Activated CD4-positive, alpha-beta T cell treated with anti-CD3 and anti-CD28 coated beads, Interleukin-10, Interleukin-2, amounts not matched to agents 100 ng/mL and 50 ng/mL, durations not matched to agents 16 hours and 8 hours (primary cell): Measurements from ENCODE around the gene ADORA1.
A peak's percentile ranks its signal among the peaks of the same experiment; 100 is the strongest.

Experiments used
- DNase-seq: peaks from one replicate; pipeline ENCODE4 v3.0.0-alpha.2; 2020

The ADORA1 gene

DNA sequence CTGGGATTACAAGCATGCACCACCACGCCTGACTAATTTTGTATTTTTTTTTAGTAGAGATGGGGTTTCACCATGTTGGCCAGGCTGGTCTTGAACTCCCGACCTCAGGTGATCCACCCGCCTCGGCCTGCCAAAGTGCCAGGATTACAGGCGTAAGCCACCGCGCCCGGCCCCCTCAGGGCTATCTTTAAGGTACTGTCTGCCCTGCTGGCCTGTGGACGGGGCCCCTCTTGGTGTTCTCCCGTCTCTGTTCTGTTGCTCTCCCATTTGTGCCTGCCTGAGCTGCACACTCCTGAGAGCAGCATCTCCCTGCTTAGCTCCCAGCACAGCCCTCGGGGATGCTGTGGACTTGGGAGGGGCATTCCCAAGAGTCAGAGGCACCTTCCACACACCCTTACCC is 34.2 kb downstream of the ADORA1 start:
- no peak for DNase-seq

DNA sequence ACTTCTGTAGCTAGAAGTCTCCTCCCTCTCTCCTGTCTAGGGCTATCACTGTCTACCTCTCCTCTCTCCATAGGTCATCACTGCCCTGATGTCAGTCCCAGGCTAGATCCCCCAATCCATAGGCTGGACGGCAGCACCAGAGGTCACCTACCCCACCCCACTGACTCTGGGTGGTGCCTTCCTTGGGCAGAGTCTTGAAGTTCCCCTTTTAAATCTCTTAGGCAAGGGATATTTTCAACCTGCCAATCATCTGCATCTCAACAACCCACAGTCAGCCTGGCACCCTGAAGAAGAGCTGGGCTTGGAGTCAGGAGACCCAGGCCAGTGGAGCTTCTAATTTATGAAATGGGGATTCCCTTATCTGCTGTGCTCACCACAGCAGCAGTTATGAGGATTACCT is 34.9 kb downstream of the ADORA1 start:
- DNase-seq = no peak

DNA sequence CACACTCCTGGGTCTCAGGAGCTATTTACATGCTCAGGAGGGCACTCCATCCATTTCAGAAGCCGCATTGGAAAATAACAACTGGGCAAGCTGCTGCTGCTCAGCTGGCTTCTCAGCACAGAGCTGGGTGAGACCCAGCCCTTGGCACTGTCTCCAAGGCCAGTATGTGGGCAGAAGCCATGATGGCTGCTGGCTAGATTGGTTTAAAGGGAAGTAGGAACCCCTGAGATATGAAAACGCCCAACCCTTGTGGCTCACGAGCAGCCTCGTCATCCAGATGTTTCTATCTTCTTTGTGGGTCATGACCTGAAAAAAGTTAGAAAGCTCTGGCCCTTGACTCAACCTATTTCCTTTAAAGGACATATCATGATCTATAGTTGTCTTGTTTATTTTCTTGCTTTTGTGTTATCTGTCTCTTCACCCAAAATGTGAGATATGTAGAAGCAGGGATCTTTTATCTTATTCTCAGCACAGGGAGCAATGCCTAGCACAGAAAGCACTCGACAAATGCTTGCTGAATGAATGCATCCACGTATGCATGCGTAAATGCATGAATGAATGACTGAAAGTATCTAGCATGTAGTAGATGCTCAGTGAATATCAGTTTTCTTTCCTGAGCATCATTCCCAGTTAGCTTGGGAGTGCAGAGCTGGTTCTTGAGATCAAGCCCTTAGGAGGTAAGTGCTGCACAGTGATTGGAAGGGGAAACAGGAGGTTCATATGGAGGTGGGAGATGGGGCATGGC is 36.5 kb downstream of the ADORA1 start:
- DNase-seq = no peak

GRCh38 chr1:203165101-203165799 is 37.7 kb downstream of the ADORA1 start:
- no peak for DNase-seq

DNA sequence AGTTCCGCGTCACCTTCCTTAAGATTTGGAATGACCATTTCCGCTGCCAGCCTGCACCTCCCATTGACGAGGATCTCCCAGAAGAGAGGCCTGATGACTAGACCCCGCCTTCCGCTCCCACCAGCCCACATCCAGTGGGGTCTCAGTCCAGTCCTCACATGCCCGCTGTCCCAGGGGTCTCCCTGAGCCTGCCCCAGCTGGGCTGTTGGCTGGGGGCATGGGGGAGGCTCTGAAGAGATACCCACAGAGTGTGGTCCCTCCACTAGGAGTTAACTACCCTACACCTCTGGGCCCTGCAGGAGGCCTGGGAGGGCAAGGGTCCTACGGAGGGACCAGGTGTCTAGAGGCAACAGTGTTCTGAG is 38.3 kb downstream of the ADORA1 start:
- no peak for DNase-seq

GRCh38 chr1:203166192-203166940 is 38.8 kb downstream of the ADORA1 start:
- peak; percentile 10 for DNase-seq

GRCh38 chr1:203167026-203167912 is 39.7 kb downstream of the ADORA1 start:
- no peak for DNase-seq

DNA sequence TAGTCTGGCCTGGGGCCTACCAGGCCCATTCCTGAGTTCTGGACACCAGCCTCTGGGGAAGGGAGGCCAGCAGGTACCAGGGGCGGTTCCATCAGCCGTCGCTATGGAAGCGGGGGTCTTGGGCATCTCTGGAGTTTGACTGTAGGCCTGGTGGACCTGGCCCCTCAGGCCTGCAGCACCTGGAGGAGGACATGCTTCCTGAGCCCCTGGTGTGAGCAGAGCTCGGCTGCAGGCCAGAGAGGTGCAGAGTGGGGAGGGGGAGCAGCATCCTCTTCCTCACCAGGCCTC is 40.3 kb downstream of the ADORA1 start:
- no peak for DNase-seq

DNA sequence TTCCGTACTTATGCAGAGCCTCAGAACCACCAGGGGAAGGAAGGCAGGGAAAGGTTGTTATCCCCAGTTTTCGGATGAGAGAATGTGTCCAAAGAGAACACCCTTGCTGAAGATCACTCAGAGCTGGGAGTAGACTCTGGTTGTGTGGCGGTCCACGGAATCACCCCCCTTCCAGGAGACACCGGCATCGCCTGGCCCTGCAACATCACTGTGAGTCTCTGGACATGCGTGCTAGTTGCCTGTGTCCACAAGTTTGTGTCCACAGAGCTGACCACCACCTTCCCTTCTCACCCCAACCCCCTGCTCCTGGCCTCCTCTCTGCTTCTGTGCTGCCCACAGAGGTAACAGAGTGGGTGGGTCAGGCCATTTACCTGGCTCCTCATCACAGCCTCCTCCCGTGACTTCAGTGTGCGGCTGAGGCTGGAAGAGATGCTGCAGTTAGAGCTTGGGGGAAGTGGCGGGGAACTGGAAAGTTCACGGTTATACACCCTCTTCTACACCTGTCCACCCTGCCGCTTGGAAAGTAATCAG is 40.8 kb downstream of the ADORA1 start:
- no peak for DNase-seq

DNA sequence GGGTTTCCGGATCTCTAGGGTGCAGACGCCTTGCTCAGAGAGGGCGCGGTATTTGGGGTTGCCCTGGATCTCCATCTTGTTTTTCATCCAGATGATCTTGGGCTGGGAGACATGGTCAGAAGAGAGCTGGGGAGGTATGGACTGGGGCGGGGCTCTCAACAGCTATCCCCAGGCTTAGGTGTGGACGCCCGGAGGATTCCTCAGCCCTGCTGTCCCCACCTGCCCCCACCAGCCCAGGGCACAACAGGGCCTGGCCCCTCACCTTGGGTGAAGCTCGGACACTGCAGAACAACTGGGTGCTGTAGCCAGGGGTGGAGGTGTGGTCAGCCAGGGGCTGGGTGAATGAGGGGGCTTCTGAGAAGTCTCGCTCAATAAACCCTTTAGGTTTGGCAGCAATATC is 41.5 kb downstream of the ADORA1 start:
- DNase-seq = no peak

DNA sequence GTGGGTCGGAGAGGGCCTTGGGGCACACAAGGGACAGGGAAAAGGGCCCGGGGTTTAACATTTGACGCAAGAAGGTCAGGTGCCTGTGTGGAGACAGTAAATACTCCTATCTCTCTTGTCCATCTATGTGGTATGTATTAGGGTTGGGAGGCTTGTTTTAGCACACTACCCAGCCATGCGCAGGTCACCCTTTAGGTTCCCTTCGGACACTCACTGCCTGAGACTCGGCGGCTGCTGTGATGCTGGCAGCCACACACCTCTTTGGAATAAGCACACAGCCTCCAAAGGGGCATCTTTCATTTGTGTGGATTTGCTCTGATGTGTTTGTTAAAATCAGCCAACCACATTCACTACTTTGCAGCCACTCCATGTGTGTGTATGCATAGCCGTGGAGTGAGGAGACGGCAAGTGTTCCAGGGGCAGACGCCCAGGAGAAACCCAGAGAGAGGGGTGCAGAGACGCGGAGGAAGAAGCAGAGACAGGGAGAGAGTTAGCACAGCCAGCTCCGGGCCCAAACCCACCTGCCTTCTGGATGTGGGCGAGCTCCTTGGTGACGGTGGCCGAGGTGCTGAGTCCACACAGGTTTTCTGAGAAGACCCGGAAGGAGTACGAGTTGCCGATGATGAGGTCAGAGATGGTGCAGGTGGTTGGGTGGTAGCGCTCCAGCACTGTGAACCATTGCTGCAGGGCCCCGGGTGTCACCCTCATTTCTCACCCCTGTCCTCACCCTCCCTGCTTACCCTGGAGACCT is 42.4 kb downstream of the ADORA1 start:
- DNase-seq = no peak

- no peak for DNase-seq
These were observed 43.3 kb downstream of the ADORA1 start for GRCh38 chr1:203170625-203171330.

DNA sequence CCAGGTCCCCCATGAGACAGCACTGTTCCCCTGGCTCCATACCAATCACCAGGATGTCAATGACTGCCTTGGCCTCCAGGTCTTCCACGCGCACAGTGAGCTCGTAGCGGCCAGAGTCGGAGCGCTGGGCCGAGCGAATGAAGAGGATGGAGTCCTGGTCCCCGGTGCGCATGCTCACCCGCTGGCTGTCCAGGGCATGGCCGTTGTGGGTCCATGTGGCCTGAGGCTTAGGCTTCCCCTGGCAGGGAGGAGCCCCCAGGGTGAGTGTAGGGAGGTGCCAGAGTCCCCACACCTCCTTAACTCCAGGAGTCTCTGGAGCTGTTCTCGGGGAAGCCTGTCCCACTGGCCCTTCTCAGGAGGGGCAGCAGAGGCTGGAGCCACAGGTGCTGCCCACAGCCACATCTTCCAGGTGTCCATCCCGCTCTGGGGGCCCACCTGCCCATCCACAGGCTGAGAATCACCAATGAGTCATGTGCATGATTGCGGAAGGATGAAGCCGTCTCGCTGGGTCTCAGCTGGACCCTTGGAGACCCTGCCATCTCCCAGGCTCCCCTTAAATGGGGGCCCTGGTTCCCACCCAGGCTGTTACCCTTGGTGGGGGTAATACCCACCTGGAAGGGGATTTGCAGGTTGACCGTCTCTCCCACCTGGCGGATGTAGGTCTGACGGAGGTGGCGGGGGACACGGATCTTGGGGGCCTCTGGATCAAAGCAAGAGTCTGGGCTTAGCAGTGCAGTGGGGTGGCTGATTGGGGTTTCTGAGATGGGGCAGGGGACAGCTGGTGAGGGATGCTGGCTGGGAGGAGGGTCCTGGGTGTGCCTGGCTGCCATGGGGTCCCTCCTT is 44.0 kb downstream of the ADORA1 start:
- DNase-seq = no peak

DNA sequence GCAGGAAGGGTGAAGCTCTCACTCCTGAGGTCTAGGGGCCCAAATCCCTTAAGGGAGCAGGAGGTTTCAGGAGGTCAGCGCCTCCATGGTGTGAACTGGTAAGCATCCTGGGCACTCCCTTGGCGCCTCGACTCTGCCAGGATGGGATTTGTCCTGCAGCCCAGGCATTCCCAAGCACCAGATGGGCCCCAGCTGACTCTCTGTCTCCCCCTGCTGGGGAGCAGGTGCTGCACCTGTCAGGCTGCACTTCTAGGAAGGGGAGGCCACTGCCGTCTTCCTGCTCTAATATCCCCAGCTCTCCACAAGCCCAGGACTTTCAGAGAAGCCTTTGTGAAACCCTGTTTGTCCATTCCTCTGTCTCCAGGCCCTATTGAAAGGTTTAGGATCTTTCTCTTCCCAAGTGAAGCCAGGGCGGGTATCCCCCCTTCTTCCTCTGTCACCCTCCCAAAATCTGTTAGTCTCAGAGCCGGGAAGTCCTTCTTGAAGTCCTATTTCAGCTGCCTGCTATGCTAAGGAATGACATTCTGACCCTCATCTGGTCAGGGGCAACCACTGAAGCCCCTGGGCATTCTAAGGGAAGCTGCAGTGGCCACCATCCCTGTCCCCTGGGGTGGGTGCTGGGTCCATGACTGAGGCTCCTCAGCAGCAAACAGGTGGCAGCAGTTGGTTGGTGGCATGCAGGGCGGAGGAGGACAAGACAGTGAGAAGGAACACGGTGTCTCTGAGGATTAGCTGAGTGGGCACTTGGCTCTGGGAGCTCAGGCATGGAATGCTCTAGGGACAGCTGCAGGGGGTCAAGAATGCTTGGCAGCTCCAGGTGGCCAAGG is 44.9 kb downstream of the ADORA1 start:
- DNase-seq = peak; percentile 64

GRCh38 chr1:203173011-203173555 is 45.6 kb downstream of the ADORA1 start:
- DNase-seq = no peak

GRCh38 chr1:203173566-203173965 is 46.0 kb downstream of the ADORA1 start:
- no peak for DNase-seq

DNA sequence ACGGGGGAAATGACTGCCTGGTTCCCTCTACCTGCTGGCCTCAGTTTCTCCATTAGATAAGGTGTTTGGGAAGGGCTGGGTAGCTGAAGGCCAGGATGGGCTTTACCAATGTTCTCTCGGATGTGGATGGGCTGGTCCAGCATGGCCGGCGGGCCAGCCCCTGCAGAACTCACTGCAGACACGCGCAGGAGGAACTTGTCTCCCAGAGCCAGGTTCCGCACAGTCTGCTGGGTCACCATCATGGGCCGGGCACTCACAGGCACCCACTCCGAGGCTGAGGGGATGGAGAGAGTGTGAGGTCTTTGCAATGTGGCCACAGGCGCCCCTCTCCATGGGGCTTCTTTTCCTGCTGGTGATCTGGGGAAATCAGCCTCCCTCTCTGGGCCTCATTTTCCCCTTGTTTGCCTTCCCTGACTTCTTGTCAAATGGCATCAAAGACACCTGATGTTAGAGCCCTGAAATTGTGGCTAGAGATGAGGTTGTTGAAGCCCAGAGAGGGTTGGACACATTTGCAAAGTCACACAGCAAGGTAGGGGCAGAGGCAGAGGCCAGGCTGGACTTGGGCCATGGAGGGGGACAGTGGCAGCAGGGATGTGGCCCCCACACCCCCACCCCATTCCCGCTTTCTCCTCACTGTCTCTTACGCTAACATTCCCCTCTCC is 46.9 kb downstream of the ADORA1 start:
- no peak for DNase-seq

DNA sequence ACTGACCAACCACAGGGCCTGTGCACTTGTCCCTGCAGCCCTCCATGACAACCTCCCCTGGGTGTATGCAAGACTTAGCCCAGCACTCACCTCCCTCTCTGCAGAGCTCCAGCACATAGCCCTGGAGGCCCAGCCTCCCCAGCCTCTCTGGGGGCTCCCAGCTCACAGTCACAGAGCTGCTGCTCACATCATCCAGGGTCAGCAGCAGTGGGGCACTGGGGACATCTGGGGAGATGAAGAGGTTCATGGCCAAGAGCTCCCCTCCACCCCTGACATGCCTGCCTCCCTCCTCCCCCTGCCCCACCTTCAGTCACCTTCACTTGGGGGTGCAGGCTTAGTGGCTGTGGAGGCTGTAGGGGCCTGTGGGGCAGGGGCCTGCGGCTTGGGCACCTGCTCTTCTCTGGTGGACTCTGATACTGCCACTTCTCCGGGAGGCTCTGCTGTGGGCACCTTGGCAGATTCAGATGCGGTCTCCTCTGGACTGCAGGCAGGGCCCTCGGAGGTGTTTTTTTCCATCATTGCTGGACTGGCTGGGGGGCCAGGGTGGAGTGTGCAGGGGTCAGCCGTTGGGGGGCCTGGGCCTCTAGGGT is 47.8 kb downstream of the ADORA1 start, which contains the start of gene MYBPH:
Gene MYBPH (minus strand): TSS at position 590 of the 590 bp plus-strand sequence. CDS start 71 bp downstream, at position 519.
- no peak for DNase-seq
